GM18519 (cell line): ENCODE results near the gene CGB2.
"Not testable (repeated sequence)": the region's sequence is repeated elsewhere in the genome, so short reads cannot be mapped to it uniquely, and the experiment has no call there.

Experiments used
- ATAC-seq: cut with Tn5 transposase; IDR thresholded peaks from one replicate; pipeline ENCODE4 v1.9.1; 2021; ENCODE audit warnings: mild to moderate bottlenecking, moderate library complexity; ENCODE audit not compliant: unreplicated experiment, low FRiP score

CGB2 gene

DNA sequence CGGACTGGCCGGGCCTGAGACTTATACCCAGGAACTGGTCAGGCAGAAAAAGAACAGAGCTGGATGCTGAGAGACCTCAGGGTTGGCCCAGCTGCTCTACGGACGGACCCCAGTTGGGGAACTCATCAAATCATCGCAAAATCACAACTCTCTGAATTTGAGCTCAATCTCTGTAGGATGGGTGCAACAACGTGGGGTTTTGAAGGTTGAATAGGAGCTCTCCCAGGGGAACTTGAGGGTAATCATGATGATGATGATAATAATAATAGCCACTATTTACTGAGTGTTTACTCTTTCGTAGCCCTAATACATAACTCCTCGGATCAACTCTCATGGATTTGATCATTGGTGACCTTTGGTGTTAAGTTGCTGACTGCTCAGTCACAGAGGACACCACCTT is 1.4 kb upstream of the CGB2 start:
- not testable (repeated sequence) for ATAC-seq

DNA sequence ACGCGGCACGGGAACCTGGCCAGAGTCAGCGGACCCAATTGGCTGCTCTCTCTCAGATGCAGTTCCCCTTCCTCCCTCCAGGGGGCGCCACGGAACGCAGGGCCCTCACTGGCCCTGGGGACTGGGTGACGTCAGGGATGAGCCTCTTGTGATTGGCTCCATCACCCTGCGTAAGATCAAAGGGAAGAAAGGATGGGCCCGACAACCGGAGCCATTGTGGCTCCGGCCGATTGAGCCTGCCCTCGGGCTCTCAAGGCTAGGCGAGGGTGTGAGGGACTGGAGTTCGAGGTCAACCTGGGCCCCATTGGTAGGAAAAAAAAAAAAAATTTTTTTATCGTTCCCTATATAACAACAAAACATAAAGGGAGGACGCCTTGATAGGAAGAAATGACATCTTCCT is 5.1 kb downstream of the CGB2 start, which contains the start of gene CGB1:
CGB1 (minus strand) TSS at position 81 of the 400 bp plus-strand sequence. CDS start 184 bp downstream, outside the sequence.
- not testable (repeated sequence) for ATAC-seq

DNA sequence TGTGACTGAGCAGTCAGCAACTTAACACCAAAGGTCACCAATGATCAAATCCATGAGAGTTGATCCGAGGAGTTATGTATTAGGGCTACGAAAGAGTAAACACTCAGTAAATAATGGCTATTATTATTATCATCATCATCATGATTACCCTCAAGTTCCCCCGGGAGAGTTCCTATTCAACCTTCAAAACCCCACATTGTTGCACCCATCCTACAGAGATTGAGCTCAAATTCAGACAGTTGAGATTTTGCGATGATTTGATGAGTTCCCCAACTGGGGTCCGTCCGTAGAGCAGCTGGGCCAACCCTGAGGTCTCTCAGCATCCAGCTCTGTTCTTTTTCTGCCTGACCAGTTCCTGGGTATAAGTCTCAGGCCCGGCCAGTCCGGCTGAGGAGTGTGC is 6.4 kb downstream of the CGB2 start:
- not testable (repeated sequence) for ATAC-seq

DNA sequence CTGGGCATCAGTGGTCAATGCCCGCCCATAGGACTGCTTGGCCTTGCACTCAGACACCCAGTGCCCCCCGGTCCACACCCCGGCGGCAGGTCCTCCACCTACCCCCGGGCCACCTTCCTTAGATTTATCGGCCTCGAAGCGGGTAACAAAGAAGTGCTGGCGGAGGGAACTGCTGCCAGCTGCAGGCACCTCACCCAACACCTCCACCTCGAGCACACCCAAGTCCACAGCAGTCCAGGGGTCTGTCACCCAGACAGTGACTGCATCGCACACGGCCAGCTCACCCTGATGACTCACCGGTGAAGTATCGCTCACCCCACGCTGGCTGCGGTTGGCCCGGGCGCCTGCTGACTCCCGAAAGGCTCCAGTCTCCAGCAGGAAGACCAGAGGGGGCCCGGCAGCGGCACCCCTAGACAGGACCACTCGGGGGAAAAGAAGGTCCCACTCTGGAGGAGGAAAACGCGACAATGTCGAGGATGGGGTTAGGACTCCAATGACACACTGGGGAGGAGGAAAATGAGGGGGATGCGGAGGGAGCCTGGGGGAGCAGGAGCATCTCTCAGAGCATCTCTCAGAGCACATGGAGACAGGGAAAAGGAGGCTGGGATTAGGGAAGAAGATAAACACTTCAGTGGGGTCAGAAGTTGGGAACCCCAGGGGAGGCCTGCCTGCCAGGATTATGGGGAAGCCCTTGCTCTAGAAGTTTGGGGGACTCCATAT is 7.0 kb downstream of the CGB2 start:
- ATAC-seq = not testable (repeated sequence)

DNA sequence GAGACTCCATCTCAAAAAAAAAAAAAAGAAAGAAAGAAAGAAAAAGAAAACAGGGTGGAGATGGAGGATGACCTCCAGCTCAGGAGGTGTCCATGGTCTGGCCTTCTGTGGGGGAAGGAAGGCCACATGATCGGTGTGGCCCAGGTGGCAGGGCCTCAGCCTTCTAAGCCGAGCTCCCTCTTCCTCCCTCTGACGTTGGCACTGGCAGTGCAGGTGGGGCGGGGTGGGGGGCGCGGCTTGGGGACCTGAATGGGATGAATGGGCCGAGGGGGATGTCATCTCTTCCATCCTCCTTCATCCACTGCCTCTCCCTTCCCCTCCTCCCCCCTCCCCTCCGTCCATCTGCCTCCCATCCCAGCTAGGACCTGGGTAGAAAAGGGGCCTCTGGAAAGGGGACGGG is 8.0 kb downstream of the CGB2 start:
- not testable (repeated sequence) for ATAC-seq

DNA sequence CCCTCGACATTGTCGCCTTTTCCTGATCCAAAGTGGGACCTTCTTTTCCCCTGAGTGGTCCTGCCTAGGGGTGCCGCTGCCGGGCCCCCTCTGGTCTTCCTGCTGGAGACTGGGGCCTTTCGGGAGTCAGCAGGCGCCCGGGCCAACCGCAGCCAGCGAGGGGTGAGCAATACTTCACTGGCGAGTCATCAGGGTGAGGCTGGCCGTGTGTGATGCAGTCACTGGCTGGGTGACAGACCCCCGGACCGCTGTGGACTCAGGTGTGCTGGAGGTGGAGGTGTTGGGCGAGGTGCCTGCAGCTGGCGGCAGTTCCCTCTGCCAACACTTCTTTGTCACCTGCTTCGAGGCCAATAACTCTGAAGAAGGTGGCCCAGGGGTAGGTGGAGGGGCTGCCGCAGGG is 10.5 kb downstream of the CGB2 start:
- no peak for ATAC-seq

DNA sequence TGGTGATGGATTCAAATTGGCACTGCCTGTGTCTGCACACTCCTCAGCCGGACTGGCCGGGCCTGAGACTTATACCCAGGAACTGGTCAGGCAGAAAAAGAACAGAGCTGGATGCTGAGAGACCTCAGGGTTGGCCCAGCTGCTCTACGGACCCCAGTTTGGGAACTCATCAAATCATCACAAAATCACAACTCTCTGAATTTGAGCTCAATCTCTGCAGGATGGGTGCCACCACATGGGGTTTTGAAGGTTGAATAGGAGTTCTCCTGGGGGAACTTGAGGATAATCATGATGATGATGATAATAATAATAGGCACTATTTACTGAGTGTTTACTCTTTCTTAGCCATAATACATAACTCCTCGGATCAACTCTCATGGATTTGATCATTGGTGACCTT is 11.0 kb downstream of the CGB2 start:
- ATAC-seq = not testable (repeated sequence)

DNA sequence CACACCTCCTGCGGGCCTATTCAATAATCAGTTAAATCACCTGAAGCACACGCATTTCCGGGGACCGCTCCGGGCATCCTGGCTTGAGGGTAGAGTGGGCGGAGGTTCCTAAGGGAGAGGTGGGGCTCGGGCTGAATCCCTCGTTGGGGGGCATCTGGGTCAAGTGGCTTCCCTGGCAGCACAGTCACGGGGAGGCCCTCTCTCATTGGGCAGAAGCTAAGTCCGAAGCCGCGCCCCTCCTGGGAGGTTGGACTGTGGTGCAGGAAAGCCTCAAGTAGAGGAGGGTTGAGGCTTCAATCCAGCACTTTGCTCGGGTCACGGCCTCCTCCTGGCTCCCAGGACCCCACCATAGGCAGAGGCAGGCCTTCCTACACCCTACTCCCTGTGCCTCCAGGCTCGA is 11.9 kb downstream of the CGB2 start, which contains the start of gene CGB5:
CGB5 (plus strand) TSS at position 301 of the 400 bp plus-strand sequence. CDS start 362 bp downstream, outside the sequence.
- not testable (repeated sequence) for ATAC-seq

DNA sequence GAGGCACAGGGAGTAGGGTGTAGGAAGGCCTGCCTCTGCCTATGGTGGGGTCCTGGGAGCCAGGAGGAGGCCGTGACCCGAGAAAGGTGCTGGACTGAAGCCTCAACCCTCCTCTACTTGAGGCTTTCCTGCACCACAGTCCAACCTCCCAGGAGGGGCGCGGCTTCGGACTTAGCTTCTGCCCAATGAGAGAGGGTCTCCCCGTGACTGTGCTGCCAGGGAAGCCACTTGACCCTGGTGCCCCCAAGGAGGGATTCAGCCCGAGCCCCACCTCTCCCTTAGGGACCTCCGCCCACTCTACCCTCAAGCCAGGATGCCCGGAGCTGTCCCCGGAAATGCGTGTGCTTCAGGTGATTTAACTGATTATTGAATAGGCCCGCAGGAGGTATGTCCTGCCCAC is 17.3 kb downstream of the CGB2 start, which contains the start of gene CGB8:
CGB8 (minus strand) TSS at position 101 of the 400 bp plus-strand sequence. CDS start 372 bp downstream, outside the sequence.
- not testable (repeated sequence) for ATAC-seq

DNA sequence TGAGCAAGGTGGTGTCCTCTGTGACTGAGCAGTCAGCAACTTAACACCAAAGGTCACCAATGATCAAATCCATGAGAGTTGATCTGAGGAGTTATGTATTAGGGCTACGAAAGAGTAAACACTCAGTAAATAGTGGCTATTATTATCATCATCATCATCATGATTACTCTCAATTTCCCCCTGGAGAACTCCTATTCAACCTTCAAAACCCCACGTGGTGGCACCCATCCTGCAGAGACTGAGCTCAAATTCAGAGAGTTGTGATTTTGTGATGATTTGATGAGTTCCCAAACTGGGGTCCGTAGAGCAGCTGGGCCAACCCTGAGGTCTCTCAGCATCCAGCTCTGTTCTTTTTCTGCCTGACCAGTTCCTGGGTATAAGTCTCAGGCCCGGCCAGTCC is 18.1 kb downstream of the CGB2 start:
- not testable (repeated sequence) for ATAC-seq

DNA sequence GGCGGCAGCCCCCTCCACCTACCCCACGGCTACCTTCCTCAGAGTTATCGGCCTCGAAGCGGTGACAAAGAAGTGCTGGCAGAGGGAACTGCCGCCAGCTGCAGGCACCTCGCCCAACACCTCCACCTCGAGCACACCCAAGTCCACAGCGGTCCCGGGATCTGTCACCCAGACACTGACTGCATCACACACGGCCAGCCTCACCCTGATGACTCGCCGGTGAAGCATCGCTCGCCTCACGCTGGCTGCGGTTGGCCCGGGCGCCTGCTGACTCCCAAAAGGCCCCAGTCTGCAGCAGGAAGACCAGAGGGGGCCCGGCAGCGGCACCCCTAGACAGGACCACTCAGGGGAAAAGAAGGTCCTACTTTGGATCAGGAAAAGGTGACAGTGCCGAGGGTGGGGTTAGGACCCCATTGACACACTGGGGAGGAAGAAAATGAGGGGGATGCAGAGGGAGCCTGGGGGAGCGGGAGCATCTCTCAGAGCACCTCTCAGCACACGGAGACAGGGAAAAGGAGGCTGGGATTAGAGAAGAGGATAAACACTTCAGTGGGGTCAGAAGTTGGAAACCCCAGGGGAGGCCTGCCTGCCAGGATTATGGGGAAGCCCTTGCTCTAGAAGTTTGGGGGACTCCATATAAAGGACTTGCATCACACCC is 18.8 kb downstream of the CGB2 start:
- not testable (repeated sequence) for ATAC-seq

DNA sequence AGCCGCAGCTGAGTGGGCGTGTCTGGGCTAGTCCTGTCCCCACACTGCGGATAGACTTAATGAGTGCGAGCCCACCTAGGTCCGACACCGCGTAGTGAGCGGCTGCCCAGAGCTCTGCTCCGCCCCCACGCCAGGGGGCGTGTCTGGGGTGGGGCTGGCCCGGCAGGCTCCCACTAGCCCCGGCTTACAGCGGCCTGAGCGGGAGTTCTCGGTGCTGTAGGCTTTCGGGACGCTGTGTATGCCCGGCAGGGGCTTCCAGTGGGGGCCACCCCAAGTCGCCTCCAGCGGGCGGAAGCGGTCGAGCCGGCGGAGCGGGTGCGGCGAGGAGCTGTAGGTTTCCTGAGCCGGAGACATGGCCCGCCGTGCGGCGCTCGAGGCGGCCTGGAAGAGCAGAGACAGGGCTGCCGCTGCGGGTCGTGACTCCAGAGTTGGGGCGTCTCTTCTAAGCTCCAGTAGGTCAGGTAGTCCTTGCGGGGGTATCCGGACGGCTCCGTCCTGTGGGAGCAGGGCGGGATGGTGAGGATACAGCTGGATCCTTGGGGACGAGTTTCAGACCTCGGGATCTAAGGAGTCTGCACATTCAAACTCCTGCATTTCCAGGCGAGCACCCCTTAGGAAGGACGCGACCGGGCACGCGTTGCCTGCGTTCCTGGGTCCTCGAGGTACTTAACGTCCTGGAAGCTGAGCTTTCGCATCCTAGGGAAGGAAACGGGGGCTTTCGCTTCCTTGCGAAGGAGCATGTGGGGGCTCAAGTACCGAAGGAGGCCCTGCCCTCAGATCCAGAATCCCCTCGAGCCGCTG is 24.6 kb downstream of the CGB2 start:
- no peak for ATAC-seq

DNA sequence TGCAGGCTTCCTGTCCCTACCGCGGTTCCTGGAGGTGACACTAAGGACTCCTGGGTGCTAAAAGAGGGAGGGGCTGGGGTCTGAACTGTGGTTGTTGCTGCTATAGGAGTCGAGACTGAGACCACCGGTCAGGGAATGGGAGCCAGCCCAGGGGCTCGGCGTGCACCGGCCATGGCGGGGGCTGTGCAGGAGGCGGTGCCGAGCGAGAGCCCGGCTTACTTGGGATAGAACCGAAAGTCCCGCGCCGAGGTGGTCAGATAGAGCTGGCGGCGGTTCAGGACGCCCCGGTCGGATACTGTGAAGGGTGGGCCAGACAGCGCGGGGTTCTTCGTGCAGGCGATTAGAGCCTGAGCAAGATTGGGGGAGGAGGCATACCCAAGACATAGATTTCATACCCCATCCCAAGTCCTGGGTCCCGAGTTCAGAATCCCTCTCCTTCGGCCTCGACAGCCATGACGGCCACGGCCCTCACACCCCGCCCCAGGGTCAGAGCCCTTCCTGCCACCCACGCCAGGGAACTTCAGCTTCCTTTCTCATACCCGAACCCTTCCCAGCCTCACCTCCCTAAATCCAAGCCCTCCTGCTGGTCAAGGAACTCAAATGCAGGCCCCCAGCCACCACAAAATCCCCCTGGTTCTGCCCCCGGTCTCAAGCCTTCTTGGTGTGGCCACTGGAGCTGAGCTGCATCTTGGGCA is 25.4 kb downstream of the CGB2 start:
- ATAC-seq = not testable (repeated sequence)

DNA sequence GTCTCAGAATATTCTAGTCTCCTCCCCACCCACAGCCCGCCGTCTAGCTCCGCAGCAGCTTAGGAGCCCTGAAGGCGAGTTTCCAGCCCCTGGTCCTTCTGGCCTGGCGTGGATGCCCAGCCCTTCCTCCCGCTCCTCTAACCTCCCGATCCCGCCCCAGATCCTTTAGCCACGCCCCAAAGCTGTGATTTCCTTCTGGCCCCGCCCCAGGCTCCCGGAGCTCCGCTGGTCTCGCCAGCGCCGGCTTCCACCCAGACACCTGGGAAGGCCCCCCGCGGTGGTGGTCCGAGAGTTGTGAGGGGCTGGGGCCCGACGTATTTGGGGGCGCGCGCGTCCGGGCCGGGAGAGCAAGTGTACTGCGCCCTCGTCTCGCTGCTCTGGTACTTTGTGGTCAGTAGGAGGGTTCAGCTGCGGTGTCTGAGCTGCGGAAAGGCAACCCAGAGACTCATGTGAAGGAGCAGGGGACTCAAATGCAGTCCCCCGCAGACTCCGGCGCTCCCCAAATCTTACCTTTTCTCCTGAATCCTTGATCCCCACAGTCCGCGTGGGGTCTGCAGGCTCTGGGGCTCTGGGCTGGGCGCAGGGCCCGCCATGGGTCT is 26.0 kb downstream of the CGB2 start, which contains the start of gene CGB7:
CGB7 (minus strand) TSS at position 114 of the 599 bp plus-strand sequence. CDS start 2,374 bp downstream, outside the sequence.
- ATAC-seq = no peak

DNA sequence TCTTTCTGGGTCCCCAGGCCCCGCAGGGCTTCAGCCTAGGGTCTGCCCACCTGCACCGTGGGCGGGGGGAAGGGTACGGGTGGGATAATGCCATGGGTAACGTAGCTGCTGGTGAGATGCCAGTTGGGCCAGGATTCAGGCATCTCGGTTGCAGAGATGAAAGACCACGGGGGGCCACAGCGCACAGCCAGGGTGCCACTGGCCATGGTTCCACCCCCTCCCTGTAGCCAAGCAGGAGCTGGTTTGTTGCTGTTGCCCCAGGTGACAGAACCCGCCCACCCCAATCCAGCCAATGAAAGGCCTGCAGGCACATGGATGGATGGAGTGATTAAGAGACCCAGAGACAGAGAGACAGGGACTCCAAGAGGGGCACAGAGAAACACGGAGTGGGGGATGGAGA is 26.9 kb downstream of the CGB2 start:
- no peak for ATAC-seq

DNA sequence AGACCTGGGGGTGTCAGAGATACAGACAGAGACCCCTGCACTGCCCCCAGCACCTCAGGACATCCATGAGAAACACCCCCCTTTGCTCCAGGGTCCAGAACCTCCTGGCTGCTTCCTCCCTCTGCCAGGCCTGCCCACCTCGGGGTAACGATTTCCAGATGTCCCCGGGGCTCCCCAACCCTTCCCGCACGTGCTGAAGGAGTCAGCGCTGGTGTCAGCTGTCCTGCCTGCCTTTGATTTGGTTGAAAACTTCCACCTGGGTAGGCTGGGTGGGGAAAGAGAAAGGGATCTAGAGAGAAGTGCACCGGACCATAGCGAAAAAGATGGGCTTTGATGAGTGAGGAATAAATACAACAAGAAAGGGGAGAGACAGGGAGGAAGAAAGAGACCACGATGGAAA is 27.4 kb downstream of the CGB2 start:
- ATAC-seq = no peak

DNA sequence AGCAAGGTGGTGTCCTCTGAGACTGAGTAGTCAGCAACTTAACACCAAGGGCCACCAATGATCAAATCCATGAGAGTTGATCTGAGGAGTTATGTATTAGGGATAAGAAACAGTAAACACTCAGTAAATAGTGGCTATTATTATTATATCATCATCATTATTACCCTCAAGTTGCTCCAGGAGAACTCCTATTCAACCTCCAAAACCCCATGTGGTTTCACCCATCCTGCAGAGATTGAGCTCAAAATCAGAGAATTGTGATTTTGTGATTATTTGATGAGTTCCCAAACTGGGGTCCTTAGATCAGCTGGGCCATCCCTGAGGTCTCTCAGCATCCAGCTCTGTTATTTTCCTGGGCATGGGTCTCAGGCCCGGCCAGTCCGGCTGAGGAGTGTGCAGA is 29.3 kb downstream of the CGB2 start:
- ATAC-seq = no peak

DNA sequence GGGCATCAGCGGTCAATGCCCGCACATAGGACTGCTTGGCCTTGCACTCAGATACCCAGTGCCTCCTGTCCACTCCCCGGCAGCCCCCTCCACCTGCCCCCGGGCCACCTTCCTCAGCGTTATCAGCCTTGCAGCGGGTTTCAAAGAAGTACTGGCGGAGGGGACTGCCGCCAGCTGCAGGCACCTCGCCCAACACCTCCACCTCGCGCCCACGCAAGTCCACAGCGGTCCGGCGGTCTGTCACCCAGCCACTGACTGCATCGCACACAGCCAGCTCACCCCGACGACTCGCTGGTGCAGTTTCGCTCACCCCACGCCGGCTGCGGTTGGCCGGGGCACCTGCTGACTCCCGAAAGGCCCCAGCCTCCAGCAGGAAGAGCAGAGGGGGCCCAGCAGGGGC is 29.8 kb downstream of the CGB2 start:
- ATAC-seq = no peak

DNA sequence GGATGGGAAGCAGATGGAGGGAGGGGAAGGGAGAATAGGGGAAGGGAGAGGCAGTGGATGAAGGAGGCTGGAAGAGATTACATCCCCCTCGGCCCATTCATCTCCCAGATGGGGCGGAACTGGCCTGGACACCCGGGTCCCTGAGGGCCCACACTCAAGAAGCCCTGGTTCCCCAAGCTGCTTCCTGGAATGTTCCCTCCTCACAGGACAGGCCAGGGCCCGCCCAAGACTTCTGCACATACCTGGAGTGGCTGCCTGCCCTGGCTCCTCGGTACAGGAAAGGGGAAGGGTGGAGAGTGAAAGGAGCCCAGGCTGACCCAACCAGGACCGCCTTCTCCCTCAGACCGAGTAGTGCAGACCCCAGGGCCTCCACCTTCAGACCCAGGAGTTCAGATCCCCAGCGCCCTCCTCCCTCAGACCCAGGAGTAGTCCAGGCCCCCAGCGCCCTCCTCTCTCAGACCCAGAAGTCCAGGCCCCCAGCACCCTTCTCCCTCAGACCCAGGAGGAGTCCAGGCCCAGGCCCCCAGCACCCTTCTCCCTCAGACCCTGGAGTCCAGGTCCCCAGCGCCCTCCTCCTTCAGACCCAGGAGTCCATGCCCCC is 32.4 kb downstream of the CGB2 start:
- no peak for ATAC-seq
